ENCODE results near the gene NOD1.

Gene NOD1

DNA sequence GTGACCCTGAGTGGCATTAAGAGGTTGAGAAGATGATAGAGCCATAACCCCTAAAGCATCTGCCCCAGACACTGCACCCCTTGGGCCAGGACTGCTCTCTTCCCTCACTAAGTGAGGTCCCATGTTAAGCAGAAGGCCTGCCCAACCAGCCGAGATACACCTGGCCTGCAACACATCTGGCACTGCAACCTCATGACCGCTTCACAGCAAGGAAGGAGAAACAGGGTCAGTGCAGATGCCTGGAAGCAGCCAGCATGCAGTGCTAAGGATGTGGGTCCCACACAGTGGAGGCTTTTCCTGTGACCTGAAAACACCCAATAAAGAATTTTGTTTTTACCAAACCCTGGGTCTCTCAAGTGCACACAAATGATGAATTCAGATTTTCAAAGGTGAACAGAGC is 7.4 kb downstream of the NOD1 start:
- no peak for FAIRE-seq

GRCh38 chr7:30470771-30471170 is 7.8 kb downstream of the NOD1 start:
- DNase-seq (ENCODE audit: insufficient read length, low spot score) (no peak), FAIRE-seq (no peak)

More for the DNA sequence above, 7.4 kb downstream of the NOD1 start:
- DNase-seq (ENCODE audit: insufficient read length, low spot score), result no peak

- no peak for DNase-seq (ENCODE audit: insufficient read length, low spot score)
- FAIRE-seq, result no peak
Observed at GRCh38 chr7:30470163-30470770, 8.3 kb downstream of the NOD1 start.

GRCh38 chr7:30469303-30469702 is 9.3 kb downstream of the NOD1 start:
- DNase-seq (ENCODE audit: insufficient read length, low spot score) (peak; percentile 83), FAIRE-seq (peak; percentile 95)

- no peak for DNase-seq (ENCODE audit: insufficient read length, low spot score)
- FAIRE-seq, result no peak
Observed at GRCh38 chr7:30468791-30469190, 9.8 kb downstream of the NOD1 start.

GRCh38 chr7:30468041-30468440 is 10.5 kb downstream of the NOD1 start:
- DNase-seq (ENCODE audit: insufficient read length, low spot score) (no peak), FAIRE-seq (no peak)

- FAIRE-seq, result no peak
Observed at GRCh38 chr7:30467271-30467670, 11.3 kb downstream of the NOD1 start.

GRCh38 chr7:30466266-30466665 is 12.3 kb downstream of the NOD1 start:
- no peak for FAIRE-seq

More at GRCh38 chr7:30467271-30467670, 11.3 kb downstream of the NOD1 start:
- no peak for DNase-seq (ENCODE audit: insufficient read length, low spot score)

GRCh38 chr7:30465811-30466180 is 12.8 kb downstream of the NOD1 start:
- FAIRE-seq (no peak), DNase-seq (ENCODE audit: insufficient read length, low spot score) (no peak)

More at GRCh38 chr7:30466266-30466665, 12.3 kb downstream of the NOD1 start:
- no peak for DNase-seq (ENCODE audit: insufficient read length, low spot score)

- DNase-seq (ENCODE audit: insufficient read length, low spot score) (no peak), FAIRE-seq (no peak)
Observed at GRCh38 chr7:30465046-30465810, 13.4 kb downstream of the NOD1 start.

GRCh38 chr7:30464231-30464671 is 14.3 kb downstream of the NOD1 start:
- FAIRE-seq (no peak), DNase-seq (ENCODE audit: insufficient read length, low spot score) (no peak)

DNA sequence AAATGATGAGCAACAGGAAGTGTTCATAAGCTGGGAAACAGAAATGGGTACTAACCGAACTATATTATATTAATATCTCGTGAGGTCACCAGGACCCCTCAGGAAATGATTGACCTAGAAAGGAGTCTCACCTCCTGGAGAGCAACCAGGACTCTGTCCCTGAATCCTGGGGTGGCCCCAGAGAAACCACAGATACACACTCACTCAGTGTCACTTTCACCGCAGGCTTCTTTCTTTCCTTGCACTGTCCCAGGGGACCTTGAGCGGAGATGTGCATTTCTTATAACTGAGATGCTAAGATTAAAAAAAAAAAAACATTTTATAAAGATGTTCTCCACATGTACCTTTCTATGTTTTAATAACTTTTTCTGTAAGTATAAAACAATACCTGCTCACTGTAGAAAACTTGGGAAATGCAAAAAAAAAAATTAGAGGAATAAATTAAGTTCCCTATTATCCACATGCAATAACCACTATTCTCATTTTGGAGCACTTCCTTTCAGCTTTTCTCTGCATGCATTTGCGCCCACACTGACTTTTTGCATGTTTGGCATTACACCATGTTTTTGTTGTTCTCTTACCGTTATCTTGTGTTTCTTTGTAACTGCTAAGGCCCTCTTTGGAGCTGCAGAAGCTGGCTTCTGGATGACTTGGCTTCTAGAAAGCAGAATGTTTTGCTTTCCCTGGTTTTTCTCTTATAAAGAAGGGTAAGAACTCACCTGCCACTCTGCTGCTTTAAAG is 15.0 kb downstream of the NOD1 start:
- DNase-seq (ENCODE audit: insufficient read length, low spot score), result no peak
- no peak for FAIRE-seq

GRCh38 chr7:30462179-30462578 is 16.4 kb downstream of the NOD1 start:
- DNase-seq (ENCODE audit: insufficient read length, low spot score) (no peak), FAIRE-seq (no peak)

- FAIRE-seq (no peak), DNase-seq (ENCODE audit: insufficient read length, low spot score) (no peak)
Observed at GRCh38 chr7:30460246-30460633, 18.3 kb downstream of the NOD1 start.

GRCh38 chr7:30459591-30460245 is 18.9 kb downstream of the NOD1 start:
- FAIRE-seq, result peak; percentile 72

DNA sequence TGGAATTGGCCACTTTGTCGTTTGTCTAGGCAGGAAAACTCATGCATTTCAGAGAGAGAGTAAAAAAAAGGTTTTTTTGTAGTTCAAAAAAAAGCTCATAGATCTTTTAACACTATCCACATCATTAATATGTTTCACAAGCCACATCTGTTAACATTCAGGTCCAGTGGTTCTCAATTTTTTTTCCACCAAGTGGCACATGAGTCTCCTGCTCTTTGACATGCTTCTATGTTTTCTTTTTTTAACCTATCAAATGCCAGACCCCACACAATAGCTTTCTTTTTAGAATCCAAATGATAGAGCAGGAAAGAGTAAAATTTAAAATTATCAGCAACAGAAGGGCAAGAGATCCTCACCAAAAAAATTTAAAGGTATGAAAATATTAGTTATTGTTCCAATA is 20.3 kb downstream of the NOD1 start:
- FAIRE-seq (no peak), DNase-seq (ENCODE audit: insufficient read length, low spot score) (no peak)

More at GRCh38 chr7:30459591-30460245, 18.9 kb downstream of the NOD1 start:
- DNase-seq (ENCODE audit: insufficient read length, low spot score), result peak; percentile 68

DNA sequence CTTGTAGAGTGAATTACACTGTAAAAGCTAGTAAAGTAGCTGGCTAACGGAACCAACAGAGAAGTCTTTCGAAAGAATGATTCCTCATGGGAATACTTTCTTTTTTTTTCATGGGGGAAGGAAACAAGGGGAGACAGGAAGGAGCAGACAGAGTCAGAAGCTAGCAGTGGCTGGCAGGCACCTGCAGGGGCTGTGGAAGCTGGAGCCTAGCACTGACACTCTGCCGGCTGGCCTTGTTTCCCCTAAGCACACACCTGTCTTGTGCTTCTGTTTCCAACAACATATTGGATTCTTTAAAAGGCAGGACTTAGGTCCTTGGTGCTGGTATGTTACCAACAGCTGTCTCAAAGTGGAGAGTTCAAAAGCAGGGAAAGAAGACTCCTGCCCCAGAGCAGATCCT is 24.7 kb downstream of the NOD1 start:
- DNase-seq (ENCODE audit: insufficient read length, low spot score) (no peak), FAIRE-seq (no peak)

- FAIRE-seq (no peak), DNase-seq (ENCODE audit: insufficient read length, low spot score) (no peak)
Observed at GRCh38 chr7:30453016-30453415, 25.6 kb downstream of the NOD1 start.

- FAIRE-seq (no peak), DNase-seq (ENCODE audit: insufficient read length, low spot score) (no peak)
Observed at GRCh38 chr7:30452280-30452930, 26.2 kb downstream of the NOD1 start.

DNA sequence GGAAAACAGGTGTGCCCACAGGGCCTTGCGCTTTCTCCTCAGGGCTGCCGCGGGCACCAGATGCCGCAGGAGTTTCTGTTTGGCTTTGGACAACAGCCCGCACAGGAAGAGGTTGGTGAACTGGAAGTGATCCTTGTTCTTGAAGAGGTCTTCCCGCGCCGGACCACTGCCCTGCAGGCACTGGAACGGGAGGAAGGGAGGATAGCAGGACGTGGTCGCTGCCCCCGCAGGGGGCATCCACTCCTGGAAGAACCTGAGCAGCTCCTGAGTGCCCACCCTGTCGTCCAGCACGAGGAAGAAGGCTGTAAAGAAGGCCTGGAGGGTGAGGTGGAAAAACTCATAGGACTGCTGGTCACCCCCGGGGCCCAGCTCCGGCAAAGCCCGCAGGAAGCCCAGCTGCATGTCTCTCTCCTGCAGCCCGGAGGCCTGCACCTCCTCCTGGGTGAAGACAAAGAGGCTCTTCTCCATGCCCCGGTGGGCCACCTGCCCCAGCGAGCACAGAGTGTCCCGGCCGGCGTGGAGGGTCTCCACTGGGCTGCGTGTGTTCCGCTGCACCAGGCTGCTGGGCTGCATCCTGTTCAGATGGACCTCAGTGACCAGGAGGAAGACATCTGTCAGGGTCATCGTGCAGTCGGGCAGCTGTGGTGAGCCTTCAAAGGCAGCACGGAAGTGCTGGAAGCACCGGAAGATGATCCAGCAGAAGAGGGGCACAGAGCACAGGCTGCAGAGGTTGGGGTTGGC is 26.9 kb downstream of the NOD1 start:
- no peak for FAIRE-seq
- no peak for DNase-seq (ENCODE audit: insufficient read length, low spot score)

Measured in HTR-8/SVneo (cell line).